Endothelial cell of umbilical vein (primary cell): ENCODE data around the gene FAM210B. TPM values are rescaled to one million over a fixed set of nuclear protein-coding genes. Genes with fewer than 3 reads are reported as not detected.

Experiments used
- BruUV-seq: library from RNA; stranded (reverse); fragments of 400-500 nt; replicated peaks from 2 replicates; lab custom pipeline; 2021; lab: Mats Ljungman, UMichigan
- CTCF ChIA-PET: fragments of 300-600, 350-600 bp; sonication (Branson Sonifier 250); formaldehyde crosslinking; loops from one replicate; lab custom pipeline; 2021; ENCODE audit warnings: antibody characterized with exemption, inconsistent platforms; lab: Charles Lee
- POLR2A ChIA-PET: fragments of 300-600, 350-600 bp; sonication (Branson Sonifier 250); formaldehyde crosslinking; loops from one replicate; lab custom pipeline; 2021; ENCODE audit warnings: antibody characterized with exemption, inconsistent platforms; lab: Charles Lee
- DNase-seq: peaks from one replicate; pipeline ENCODE4 v3.0.0-alpha.2; 2011; ENCODE audit warnings: low read depth, low spot score
- FAIRE-seq: peaks from 2 replicates; lab custom pipeline; 2011; peaks lifted over from hg19 to GRCh38; lab: Jason Lieb, UNC
- H2AFZ ChIP-seq: 2 replicates; pipeline ENCODE4 v1.6.0; 2012; ENCODE audit warnings: low read depth, low read length, control low read depth, inconsistent platforms
- H3K27ac ChIP-seq: 2 replicates; pipeline ENCODE4 v1.5.1; 2011; ENCODE audit warnings: low read depth, mild to moderate bottlenecking, control low read depth, low read length, moderate library complexity; ENCODE audit not compliant: insufficient read depth
- H3K27me3 ChIP-seq, 2 experiments: 2 replicates each; pipeline versions ENCODE4 v1.6.0 to v1.6.1; 2011; ENCODE audit warnings: low read length in 2 of 2, mixed read lengths in 1 of 2; ENCODE audit not compliant: control insufficient read depth in 2 of 2, insufficient read depth in 2 of 2
- H3K36me3 ChIP-seq, 2 experiments: 2 replicates in 1 of 2; 3 replicates in 1 of 2; pipeline ENCODE4 v1.5.1; 2011; ENCODE audit warnings: low read length in 2 of 2, mild to moderate bottlenecking in 1 of 2, moderate library complexity in 1 of 2; ENCODE audit not compliant: control insufficient read depth in 2 of 2, insufficient read depth in 2 of 2; ENCODE audit errors: extremely low read depth in 1 of 2
- H3K4me1 ChIP-seq: 3 replicates; pipeline ENCODE4 v1.5.1; 2011; ENCODE audit warnings: mild to moderate bottlenecking, low read length; ENCODE audit not compliant: control insufficient read depth, insufficient read depth; ENCODE audit errors: extremely low read depth
- H3K4me2 ChIP-seq: 2 replicates; pipeline ENCODE4 v1.6.1; 2011; ENCODE audit warnings: low read length, control low read depth, mixed read lengths; ENCODE audit not compliant: insufficient read depth
- H3K4me3 ChIP-seq, 3 experiments: fragments of 200-600 bp in 1 of 3; sonication (generic), shearing (Covaris generic) in 1 of 3; replicated peaks in 1 of 3; 2 replicates each; pipeline ENCODE4 v1.5.1; 2011 to 2016; ENCODE audit warnings: control low read depth in 3 of 3, low read length in 3 of 3, mild to moderate bottlenecking in 2 of 3, inconsistent platforms in 1 of 3, low read depth in 1 of 3, moderate library complexity in 1 of 3; ENCODE audit not compliant: insufficient read depth in 1 of 3
- H3K79me2 ChIP-seq: 2 replicates; pipeline ENCODE4 v1.6.0; 2012; ENCODE audit warnings: low read length, inconsistent platforms; ENCODE audit not compliant: control insufficient read depth, insufficient read depth
- H3K9ac ChIP-seq: replicated peaks from 2 replicates; pipeline ENCODE3; 2011; ENCODE audit warnings: low read length, control low read depth; ENCODE audit not compliant: insufficient read depth; ENCODE audit errors: extremely low read depth
- H3K9me1 ChIP-seq: replicated peaks from 3 replicates; pipeline ENCODE4 v1.6.0; 2011; ENCODE audit warnings: mild to moderate bottlenecking, low read length; ENCODE audit not compliant: control insufficient read depth, insufficient read depth; ENCODE audit errors: extremely low read depth
- H3K9me3 ChIP-seq: replicated peaks from 2 replicates; pipeline ENCODE4 v1.5.1; 2012; ENCODE audit warnings: low read length, inconsistent platforms; ENCODE audit not compliant: control insufficient read depth, insufficient read depth
- H4K20me1 ChIP-seq: replicated peaks from 2 replicates; pipeline ENCODE3; 2011; ENCODE audit warnings: mild to moderate bottlenecking, low read length; ENCODE audit not compliant: control insufficient read depth, insufficient read depth; ENCODE audit errors: extremely low read depth
- CTCF ChIP-seq, 2 donors: IDR thresholded peaks; 1 replicate in 1 of 2; 2 replicates in 1 of 2; pipeline ENCODE4 v1.5.1; 2011; ENCODE audit warnings: low read length in 2 of 2, mild to moderate bottlenecking in 2 of 2, moderate library complexity in 2 of 2, control low read depth in 1 of 2, inconsistent platforms in 1 of 2, low read depth in 1 of 2; ENCODE audit not compliant: insufficient read depth in 1 of 2; ENCODE audit errors: extremely low read depth in 1 of 2
- EZH2 ChIP-seq: IDR thresholded peaks from 2 replicates; pipeline ENCODE4 v1.6.1; 2012; ENCODE audit warnings: borderline replicate concordance, low read depth, mild to moderate bottlenecking, moderate library complexity, low read length, inconsistent platforms; ENCODE audit not compliant: severe bottlenecking
- FOS ChIP-seq: IDR thresholded peaks from 2 replicates; pipeline ENCODE4 v1.6.1; 2011; ENCODE audit warnings: mild to moderate bottlenecking, low read length, moderate library complexity, borderline replicate concordance; ENCODE audit not compliant: insufficient read depth
- GATA2 ChIP-seq: IDR thresholded peaks from 2 replicates; pipeline ENCODE4 v1.7.0; 2011; ENCODE audit warnings: low read depth, mild to moderate bottlenecking, moderate library complexity, mixed read lengths, low read length; ENCODE audit not compliant: insufficient read length, insufficient read depth
- JUN ChIP-seq: IDR thresholded peaks from 2 replicates; pipeline ENCODE4 v1.6.1; 2011; ENCODE audit warnings: borderline replicate concordance, low read depth; ENCODE audit not compliant: insufficient read length, insufficient read depth
- MAX ChIP-seq: IDR thresholded peaks from 2 replicates; pipeline ENCODE4 v1.6.1; 2011; ENCODE audit not compliant: insufficient read depth, insufficient read length
- MYC ChIP-seq: IDR thresholded peaks from one replicate; pipeline ENCODE4 v1.6.1; 2011; ENCODE audit warnings: mild to moderate bottlenecking, low read depth, low read length
- POLR2A ChIP-seq: IDR thresholded peaks from 2 replicates; pipeline ENCODE4 v1.6.1; 2012; ENCODE audit warnings: low read depth, mild to moderate bottlenecking, control low read depth, low read length
- POLR2AphosphoS5 ChIP-seq: IDR thresholded peaks from 2 replicates; pipeline ENCODE4 v1.6.1; 2012; ENCODE audit warnings: low read depth, mild to moderate bottlenecking, control low read depth, low read length, moderate library complexity; ENCODE audit not compliant: insufficient read depth
- dilution Hi-C: fragments of 300-500 bp; cut with MboI; formaldehyde crosslinking; loops from one replicate; pipeline ENCODE4 v1.15.0; 2019; ENCODE audit warnings: low sequenced_read_pairs; ENCODE audit not compliant: extremely low pct_ligation_motif_present
- intact Hi-C: fragments of 100-400 bp; cut with micrococcal nuclease; formaldehyde crosslinking; loops from one replicate; pipeline ENCODE4 v1.10.0; 2022
- polyA plus RNA-seq, 4 experiments: library from polyadenylated mRNA; depleted of rRNA in 3 of 4; stranded (reverse) in 3 of 4; unstranded in 1 of 4; fragments of >200 nt; gene quantifications; 2 replicates each; pipeline versions ENCODE4 v1.2.1 to v1.2.3, GENCODE V29; 2011 to 2012; ENCODE audit warnings: missing spikeins in 1 of 4
- total RNA-seq: library from RNA; stranded (reverse); gene quantifications from 2 replicates; pipeline ENCODE4 v1.2.3, GENCODE V29; 2021

Gene FAM210B
- total and polyA plus RNA-seq, 2 donors (not counting 3 experiments of a cell fraction or from before 2014, with no cell fraction given): 24.6 to 37.6 TPM

GRCh38 chr20:56381501-56381900 lies 22.7 kb downstream of the FAM210B start:
- Histone ChIP-seq H2AFZ (no peak overlapping the region), H3K9me1 (no peaks in the 10 kb centered on the region), H3K4me1 (no peaks in the 10 kb centered on the region), H3K9me3 (no peaks in the 10 kb centered on the region), H3K27ac (no peak overlapping the region), H3K4me2 (no peak overlapping the region), H3K27me3 (no peaks in the 10 kb centered on the region), H3K9ac (no peak overlapping the region), H3K79me2 (peaks cover 69% of the 10 kb centered on the region), H3K36me3 (peaks cover 4 to 18% of the 10 kb centered on the region in 2 experiments), H4K20me1 (no peaks in the 10 kb centered on the region), H3K4me3 (no peak overlapping the region)
- FAIRE-seq: no peak
- dilution Hi-C loops: no loop called here
- no peak for DNase-seq
- CTCF ChIA-PET: interaction anchor here (1.1 kb wide), 1 partner anchor 10 kb away, joined by 5 read pairs; the partner anchor contains the start of genes AURKA and CSTF1
- TF ChIP-seq MYC (no peak), FOS (no peak), EZH2 (no peak), POLR2A (no peak), GATA2 (no peak), MAX (no peak), POLR2AphosphoS5 (no peak), CTCF (IDR thresholded peaks at IDR 0.05; ENCODE audit: extremely low read depth in 1 of 2, insufficient read depth in 1 of 2, low read depth in 1 of 2, low read length in 2 of 2) (no peak), JUN (no peak)
- intact Hi-C loops: no loop called here
- no TSS peak for BruUV-seq
- POLR2A ChIA-PET: no interaction called here
